Measurements from ENCODE around the gene ZNF417.
"Not testable (repeated sequence)": the region's sequence is repeated elsewhere in the genome, so short reads cannot be mapped to it uniquely, and the experiment has no call there.

The ZNF417 gene

DNA sequence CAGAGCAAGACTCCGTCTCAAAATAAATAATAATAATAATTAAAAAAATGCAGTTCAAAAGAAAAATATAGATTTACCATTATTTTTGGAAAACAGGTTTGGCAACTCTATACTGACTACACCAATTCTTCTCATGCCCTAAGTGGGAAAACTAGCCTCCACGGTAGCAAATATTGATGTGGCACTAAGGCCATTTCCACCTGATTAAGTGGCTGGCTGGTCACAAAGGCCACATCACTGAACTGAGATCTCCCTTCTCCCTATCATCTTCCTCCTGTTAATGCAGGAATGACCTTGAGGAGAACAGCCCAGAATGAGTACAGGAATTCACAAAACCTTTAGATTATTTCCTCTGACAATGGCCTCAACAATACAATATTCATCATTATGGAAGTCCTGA, 46.2 kb downstream of the ZNF417 start:
- TF ChIP-seq, protein P1, sequence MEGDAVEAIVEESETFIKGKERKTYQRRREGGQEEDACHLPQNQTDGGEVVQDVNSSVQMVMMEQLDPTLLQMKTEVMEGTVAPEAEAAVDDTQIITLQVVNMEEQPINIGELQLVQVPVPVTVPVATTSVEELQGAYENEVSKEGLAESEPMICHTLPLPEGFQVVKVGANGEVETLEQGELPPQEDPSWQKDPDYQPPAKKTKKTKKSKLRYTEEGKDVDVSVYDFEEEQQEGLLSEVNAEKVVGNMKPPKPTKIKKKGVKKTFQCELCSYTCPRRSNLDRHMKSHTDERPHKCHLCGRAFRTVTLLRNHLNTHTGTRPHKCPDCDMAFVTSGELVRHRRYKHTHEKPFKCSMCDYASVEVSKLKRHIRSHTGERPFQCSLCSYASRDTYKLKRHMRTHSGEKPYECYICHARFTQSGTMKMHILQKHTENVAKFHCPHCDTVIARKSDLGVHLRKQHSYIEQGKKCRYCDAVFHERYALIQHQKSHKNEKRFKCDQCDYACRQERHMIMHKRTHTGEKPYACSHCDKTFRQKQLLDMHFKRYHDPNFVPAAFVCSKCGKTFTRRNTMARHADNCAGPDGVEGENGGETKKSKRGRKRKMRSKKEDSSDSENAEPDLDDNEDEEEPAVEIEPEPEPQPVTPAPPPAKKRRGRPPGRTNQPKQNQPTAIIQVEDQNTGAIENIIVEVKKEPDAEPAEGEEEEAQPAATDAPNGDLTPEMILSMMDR (IDR thresholded peaks at IDR 0.05; ENCODE audit: insufficient read depth, low read depth, low read length, missing control alignments): no peak
- no peak overlapping the region for H3K4me3 ChIP-seq (ENCODE audit: low read depth, low read length)

GRCh38 chr19:57869655-57870054, 46.7 kb downstream of the ZNF417 start:
- DNase-seq (ENCODE audit: low read depth); H3K4me3 ChIP-seq (ENCODE audit: low read depth, low read length): not testable (repeated sequence)

More for the DNA sequence above, 46.2 kb downstream of the ZNF417 start:
- no peak for DNase-seq (ENCODE audit: low read depth)

- TF ChIP-seq, protein P1 (IDR thresholded peaks at IDR 0.05; ENCODE audit: insufficient read depth, low read depth, low read length, missing control alignments): no peak
- DNase-seq (ENCODE audit: low read depth): no peak
- no peak overlapping the region for H3K4me3 ChIP-seq (ENCODE audit: low read depth, low read length)
Measured at GRCh38 chr19:57867868-57868492, 48.4 kb downstream of the ZNF417 start.

Data from GM12865 (cell line).